Aorta (tissue), 5 donors: ENCODE measurements around the gene RRAGC. TPM values are rescaled to one million over a fixed set of nuclear protein-coding genes. Genes with fewer than 3 reads are reported as not detected.
A peak's percentile ranks its signal among the peaks of the same experiment; 100 is the strongest.
"Not testable (repeated sequence)": the region's sequence is repeated elsewhere in the genome, so short reads cannot be mapped to it uniquely, and the experiment has no call there.

ENCODE experiments used
- ATAC-seq: fragments of 200-7000 bp; cut with Tn5 transposase; one replicate; pipeline ENCODE4 v1.9.1; 2022; ENCODE audit warnings: moderate library complexity; ENCODE audit not compliant: low FRiP score
- DNase-seq, 2 donors: peaks; one replicate each; pipeline ENCODE4 v3.0.0-alpha.2; 2020
- H3K27ac ChIP-seq, 2 donors: one replicate each; pipeline ENCODE4 v1.5.1; 2013; ENCODE audit warnings: low read length in 2 of 2, mild to moderate bottlenecking in 2 of 2, moderate library complexity in 2 of 2, control low read depth in 1 of 2, inconsistent platforms in 1 of 2, low read depth in 1 of 2
- H3K27me3 ChIP-seq, 2 donors: one replicate each; pipeline ENCODE4 v1.6.1; 2013; ENCODE audit warnings: control low read depth in 1 of 2, low read length in 1 of 2, mild to moderate bottlenecking in 1 of 2, moderate library complexity in 1 of 2; ENCODE audit not compliant: insufficient read depth in 2 of 2, control insufficient read depth in 1 of 2
- H3K36me3 ChIP-seq, 2 donors: one replicate each; pipeline ENCODE4 v1.6.1; 2013; ENCODE audit warnings: control low read depth in 1 of 2, low read length in 1 of 2, mild to moderate bottlenecking in 1 of 2; ENCODE audit not compliant: insufficient read depth in 2 of 2, control insufficient read depth in 1 of 2
- H3K4me1 ChIP-seq, 2 donors: one replicate each; pipeline ENCODE4 v1.6.1; 2013; ENCODE audit warnings: low read length in 2 of 2, control low read depth in 1 of 2, mild to moderate bottlenecking in 1 of 2, moderate library complexity in 1 of 2; ENCODE audit not compliant: insufficient read depth in 2 of 2, control insufficient read depth in 1 of 2
- H3K4me3 ChIP-seq, 2 donors: one replicate each; pipeline ENCODE4 v1.5.1; 2013; ENCODE audit warnings: low read length in 2 of 2, control low read depth in 1 of 2, mild to moderate bottlenecking in 1 of 2
- H3K9me3 ChIP-seq: one replicate; pipeline ENCODE4 v1.6.1; 2013; ENCODE audit warnings: mild to moderate bottlenecking, low read length; ENCODE audit not compliant: control insufficient read depth
- WGBS, 2 donors: extraction: QIAGEN DNeasy Blood & Tissue Kit; methylation state at CpG; one replicate each; pipeline ENCODE4 v1.1.7; 2013; 5-methylcytosine and 5-hydroxymethylcytosine counted together
- intact Hi-C, 2 donors: fragments of 100-400 bp; cut with DNase I; formaldehyde crosslinking; loops; one replicate each; pipeline versions ENCODE4 v1.14.2 to v1.15.0; 2022
- polyA plus RNA-seq, 2 donors: library from polyadenylated mRNA; stranded (reverse); fragments of 200-250 nt; gene quantifications; one replicate each; pipeline ENCODE4 v1.2.3, GENCODE V29; 2013
- total RNA-seq, 2 donors: library from RNA; stranded (reverse); fragmentation: NEBNext Ultra II Directional; extraction: Animal tissue kit (Norgen Biotek cat#: 25700); gene quantifications; one replicate each; pipeline ENCODE4 v1.2.1, GENCODE V29; 2021
- donor health status: healthy with polysubstance abuse.
- donor health status: Bipolar disorder and iron deficiency.
- donor health status: DM: no; HTN: no; CAD: no.
- donor health status: DM: no; HTN: no; CAD: no.
- donor health status: DM: yes; HTN: yes; CAD: no.

Gene RRAGC
- total and polyA plus RNA-seq, 4 donors = 21.6 to 28.4 (median 23.3) TPM

DNA sequence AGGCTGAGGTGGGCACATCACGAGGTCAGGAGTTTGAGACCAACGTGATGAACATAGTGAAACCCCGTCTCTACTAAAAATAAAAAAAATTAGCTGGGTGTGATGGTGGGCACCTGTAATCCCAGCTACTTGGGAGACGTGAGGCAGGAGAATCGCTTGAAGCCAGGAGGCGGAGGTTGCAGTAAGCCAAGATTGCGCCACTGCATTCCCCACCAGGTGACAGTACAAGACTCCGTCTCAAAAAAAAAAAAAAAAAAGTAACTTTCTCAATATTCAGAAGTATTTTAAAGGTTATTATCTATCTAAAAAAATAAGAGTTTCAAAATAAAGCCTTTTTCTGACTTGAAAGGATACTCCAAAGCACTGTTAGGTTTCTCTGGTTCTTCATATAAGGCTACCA, 7.6 kb upstream of the RRAGC start:
- peaks cover 0 to 3% of the 10 kb centered on the region in 2 donors for H3K4me1 ChIP-seq
- peaks cover 0 to 3% of the 10 kb centered on the region in 2 donors for H3K36me3 ChIP-seq
- no peaks in the 10 kb centered on the region for H3K27me3 ChIP-seq
- no peak overlapping the region for H3K4me3 ChIP-seq
- DNase-seq = no peak
- 95 to 98% methylated on average over 8 of the region's 8 CpGs for whole genome bisulfite sequencing, 2 donors
- ATAC-seq = no peak
- intact Hi-C loops = no loop called here
- no peak overlapping the region for H3K27ac ChIP-seq
- no peaks in the 10 kb centered on the region for H3K9me3 ChIP-seq

- WGBS, 2 donors = 82 to 86% methylated on average over 4 of the region's 4 CpGs
- Histone ChIP-seq H3K4me3 (no peak overlapping the region), H3K36me3 (peaks cover 0 to 3% of the 10 kb centered on the region in 2 donors), H3K27ac (no peak overlapping the region), H3K9me3 (no peaks in the 10 kb centered on the region), H3K4me1 (peaks cover 0 to 5% of the 10 kb centered on the region in 2 donors), H3K27me3 (no peaks in the 10 kb centered on the region)
- intact Hi-C loops = no loop called here
- ATAC-seq (no peak), DNase-seq (no peak)
These were observed 5.6 kb upstream of the RRAGC start for GRCh38 chr1:38865112-38865715.

DNA sequence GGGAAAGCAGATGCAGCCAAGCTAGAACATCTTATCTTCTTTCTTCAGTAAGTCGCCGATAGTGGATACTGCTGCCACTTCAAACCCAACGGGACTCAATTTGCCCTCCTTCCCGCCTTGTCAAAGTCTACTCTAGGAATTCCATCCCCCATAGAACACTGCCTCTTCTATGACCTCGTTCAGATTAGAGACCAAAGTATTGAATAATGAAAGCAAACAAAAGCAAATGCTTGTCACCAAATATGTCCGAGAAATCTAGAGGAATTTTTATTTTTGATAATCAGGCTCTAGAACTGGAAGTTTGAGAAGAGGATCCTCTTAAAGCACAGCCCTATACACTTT, 853 bp upstream of the RRAGC start:
- intact Hi-C loops = no loop called here
- ATAC-seq (no peak), DNase-seq (no peak)
- Histone ChIP-seq H3K9me3 (no peaks in the 10 kb centered on the region), H3K27me3 (no peaks in the 10 kb centered on the region), H3K4me1 (peaks cover 2 to 6% of the 10 kb centered on the region in 2 donors), H3K36me3 (peaks cover 0 to 3% of the 10 kb centered on the region in 2 donors), H3K27ac (no peak overlapping the region), H3K4me3 (peak overlapping the region; percentile 91 to 97)
- WGBS, 2 donors = 1 to 3% methylated on average over 6 of the region's 6 CpGs

DNA sequence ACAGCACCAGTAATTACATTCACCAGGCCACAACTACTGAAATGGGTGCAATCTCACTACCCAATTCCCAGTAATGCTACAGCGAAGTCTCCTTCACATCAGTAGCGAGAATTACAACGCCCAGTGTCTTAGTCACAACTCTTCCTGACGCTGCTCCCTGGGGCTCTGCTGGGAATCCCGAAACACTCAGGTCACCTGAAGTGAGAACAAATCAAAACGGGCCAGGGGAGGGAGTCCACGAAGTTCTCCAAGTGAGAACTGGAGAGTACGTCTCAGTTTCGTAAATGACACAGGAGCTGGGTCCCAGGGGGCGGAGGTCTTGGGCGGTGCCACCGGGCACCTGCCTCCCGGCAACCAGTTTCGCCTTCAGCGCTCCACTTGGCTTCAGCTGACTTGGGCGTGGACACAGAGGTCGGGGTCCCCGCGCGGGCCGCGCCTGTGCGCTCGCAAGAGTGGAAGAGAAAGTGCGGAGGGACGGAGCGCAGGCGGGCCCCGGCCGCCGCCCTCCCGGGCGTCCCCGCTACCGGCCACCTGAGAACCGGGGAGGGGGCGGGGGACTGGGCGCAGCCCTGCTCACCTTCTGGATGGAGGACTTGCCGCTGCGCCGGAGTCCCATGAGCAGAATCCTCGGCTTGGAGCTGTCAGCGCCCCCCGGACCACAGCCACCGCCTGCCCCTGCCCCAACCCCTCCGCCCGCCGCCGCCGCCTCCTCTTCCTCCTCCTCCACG, 575 bp downstream of the RRAGC start:
- Histone ChIP-seq H3K27me3 (no peaks in the 10 kb centered on the region), H3K27ac (peak overlapping the region in 1 of 2 donors; percentile 43), H3K36me3 (peaks cover 1 to 3% of the 10 kb centered on the region in 2 donors), H3K4me1 (peaks cover 2 to 6% of the 10 kb centered on the region in 2 donors), H3K9me3 (no peaks in the 10 kb centered on the region), H3K4me3 (peak overlapping the region; percentile 95)
- WGBS, 2 donors = 0% methylated on average over 31 to 51 of the region's 51 CpGs
- intact Hi-C loops = loop anchor here in 1 of 2 donors (5.0 kb wide), 1 partner anchor 133 kb away; the partner anchor contains the start of gene AKIRIN1
- DNase-seq (peak; percentile 67 to 86), ATAC-seq (peak; percentile 67)

DNA sequence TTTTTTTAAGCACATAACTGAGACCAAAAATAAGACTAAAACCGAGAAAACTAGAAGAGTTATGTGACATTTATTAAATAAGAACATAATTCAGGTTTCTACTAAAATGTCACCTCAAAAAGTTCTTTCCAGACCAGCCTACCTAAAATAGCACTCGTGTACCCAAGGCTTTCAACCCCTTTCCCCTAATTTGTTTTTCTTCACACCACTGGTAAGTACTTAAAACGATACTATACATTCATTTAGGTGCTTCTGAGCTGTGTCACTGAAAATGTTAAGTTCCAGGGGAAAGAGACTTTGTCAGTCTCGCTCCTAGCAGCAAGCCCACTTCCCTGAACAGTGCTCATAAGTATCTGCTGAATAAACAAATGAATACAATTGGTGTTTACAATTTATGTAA, 6.8 kb downstream of the RRAGC start:
- ATAC-seq (no peak), DNase-seq (no peak)
- no peak overlapping the region for H3K27ac ChIP-seq
- WGBS, 2 donors = 50 to 59% methylated on average over 4 of the region's 4 CpGs
- no peaks in the 10 kb centered on the region for H3K27me3 ChIP-seq
- no peaks in the 10 kb centered on the region for H3K9me3 ChIP-seq
- peaks cover 0 to 1% of the 10 kb centered on the region in 2 donors for H3K36me3 ChIP-seq
- peaks cover 0 to 3% of the 10 kb centered on the region in 2 donors for H3K4me1 ChIP-seq
- intact Hi-C loops = no loop called here
- no peak overlapping the region for H3K4me3 ChIP-seq

GRCh38 chr1:38848071-38848470, 11.5 kb downstream of the RRAGC start:
- DNase-seq (no peak), ATAC-seq (no peak)
- Histone ChIP-seq H3K4me1 (no peaks in the 10 kb centered on the region), H3K27ac (no peak overlapping the region), H3K9me3 (no peaks in the 10 kb centered on the region), H3K27me3 (no peaks in the 10 kb centered on the region), H3K36me3 (peaks cover 0 to 2% of the 10 kb centered on the region in 2 donors), H3K4me3 (no peak overlapping the region)
- intact Hi-C loops = no loop called here
- WGBS, 2 donors = 77 to 79% methylated on average over 1 of the region's 1 CpG

DNA sequence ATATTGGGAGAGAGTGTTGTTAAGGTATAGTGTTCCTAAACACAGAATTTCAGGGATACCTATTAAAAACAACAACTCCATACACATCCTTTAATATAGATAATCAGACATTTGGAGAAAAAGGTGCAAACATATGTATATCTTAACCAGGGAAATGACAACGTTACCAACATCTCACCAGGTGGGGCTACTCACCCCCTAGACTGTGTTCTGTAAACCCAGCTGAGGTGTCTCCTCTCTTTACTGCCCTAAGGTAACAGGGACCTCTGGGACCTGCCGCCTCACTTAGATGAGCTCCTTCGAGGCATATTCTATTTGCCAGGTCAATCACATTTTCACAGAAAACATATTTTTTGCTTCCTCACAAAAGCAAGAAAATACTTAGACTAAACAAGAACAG, 13.4 kb downstream of the RRAGC start:
- Histone ChIP-seq H3K9me3 (no peaks in the 10 kb centered on the region), H3K27ac (no peak overlapping the region), H3K4me3 (no peak overlapping the region), H3K36me3 (peaks cover 0 to 2% of the 10 kb centered on the region in 2 donors), H3K4me1 (no peaks in the 10 kb centered on the region), H3K27me3 (no peaks in the 10 kb centered on the region)
- 76 to 91% methylated on average over 3 of the region's 3 CpGs for WGBS, 2 donors
- intact Hi-C loops = no loop called here
- no peak for ATAC-seq
- no peak for DNase-seq

DNA sequence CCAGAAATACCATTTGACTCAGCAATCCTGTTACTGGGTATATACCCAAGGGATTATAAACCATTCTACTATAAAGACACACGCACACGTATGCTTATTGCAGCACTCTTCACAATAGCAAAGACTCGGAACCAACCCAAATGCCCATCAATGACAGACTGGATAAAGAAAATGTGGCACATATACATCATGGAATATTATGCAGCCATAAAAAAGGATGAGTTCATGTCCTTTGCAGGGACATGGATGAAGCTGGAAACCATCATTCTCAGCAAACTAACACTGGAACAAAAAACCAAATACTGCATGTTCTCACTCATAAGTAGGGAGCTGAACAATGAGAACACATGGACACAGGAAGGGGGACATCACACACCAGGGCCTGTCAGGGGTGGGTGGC, 14.5 kb downstream of the RRAGC start:
- DNase-seq, H3K9me3 ChIP-seq, H3K4me3 ChIP-seq, H3K4me1 ChIP-seq, H3K27ac ChIP-seq, H3K36me3 ChIP-seq, H3K27me3 ChIP-seq, ATAC-seq, intact Hi-C loops: not testable (repeated sequence)
- WGBS, 2 donors = 98 to 100% methylated on average over 3 of the region's 3 CpGs

- ATAC-seq (no peak), DNase-seq (no peak)
- H3K27ac ChIP-seq = no peak overlapping the region
- H3K36me3 ChIP-seq = peaks cover 4 to 8% of the 10 kb centered on the region in 2 donors
- WGBS, 2 donors = 70 to 72% methylated on average over 2 of the region's 2 CpGs
- H3K9me3 ChIP-seq = no peaks in the 10 kb centered on the region
- intact Hi-C loops = no loop called here
- no peak overlapping the region for H3K4me3 ChIP-seq
- H3K27me3 ChIP-seq = no peaks in the 10 kb centered on the region
- no peaks in the 10 kb centered on the region for H3K4me1 ChIP-seq
These were observed 19.3 kb downstream of the RRAGC start for GRCh38 chr1:38840281-38840680.
